ENCODE measurements around the gene SOX13.
"Not testable (repeated sequence)": the region's sequence is repeated elsewhere in the genome, so short reads cannot be mapped to it uniquely, and the experiment has no call there.

Gene SOX13

GRCh38 chr1:204087893-204088528, 15.1 kb downstream of the SOX13 start:
- no peak for DNase-seq

GRCh38 chr1:204088596-204088995, 15.7 kb downstream of the SOX13 start:
- no peak for DNase-seq

GRCh38 chr1:204089044-204089751, 16.3 kb downstream of the SOX13 start:
- no peak for DNase-seq

GRCh38 chr1:204090132-204090531, 17.2 kb downstream of the SOX13 start:
- DNase-seq, result not testable (repeated sequence)

GRCh38 chr1:204091066-204091465, 18.2 kb downstream of the SOX13 start:
- DNase-seq, result no peak

- no peak for DNase-seq
Observed at GRCh38 chr1:204091787-204092312, 18.9 kb downstream of the SOX13 start.

- no peak for DNase-seq
Observed at GRCh38 chr1:204092632-204093420, 19.9 kb downstream of the SOX13 start.

GRCh38 chr1:204093421-204093717, 20.5 kb downstream of the SOX13 start:
- no peak for DNase-seq

- no peak for DNase-seq
Observed at GRCh38 chr1:204093781-204094180, 20.9 kb downstream of the SOX13 start.

GRCh38 chr1:204094313-204094729, 21.4 kb downstream of the SOX13 start:
- no peak for DNase-seq

GRCh38 chr1:204094856-204095634, 22.1 kb downstream of the SOX13 start:
- no peak for DNase-seq

GRCh38 chr1:204096931-204097330, 24.0 kb downstream of the SOX13 start:
- DNase-seq, result no peak

- no peak for DNase-seq
Observed at GRCh38 chr1:204098683-204099082, 25.8 kb downstream of the SOX13 start.

- not testable (repeated sequence) for DNase-seq
Observed at GRCh38 chr1:204099754-204100153, 26.8 kb downstream of the SOX13 start.

- no peak for DNase-seq
Observed at GRCh38 chr1:204102029-204102611, 29.2 kb downstream of the SOX13 start.

- no peak for DNase-seq
Observed at GRCh38 chr1:204102739-204103430, 30.0 kb downstream of the SOX13 start.

- DNase-seq, result no peak
Observed at GRCh38 chr1:204103431-204103741, 30.5 kb downstream of the SOX13 start.

GRCh38 chr1:204104331-204105130, 31.6 kb downstream of the SOX13 start:
- DNase-seq, result peak in 1 of 2 experiments; percentile 51

GRCh38 chr1:204105131-204105515, 32.2 kb downstream of the SOX13 start:
- no peak for DNase-seq

- DNase-seq, result no peak
Observed at GRCh38 chr1:204106825-204107224, 33.9 kb downstream of the SOX13 start.

GRCh38 chr1:204107892-204108291, 35.0 kb downstream of the SOX13 start:
- DNase-seq, result no peak
